HEK293 (cell line): Measurements from ENCODE around the gene MXI1.

Source experiments
- CTCF ChIA-PET: fragments of 350-600 bp; formaldehyde crosslinking; extraction: SDS; loops from one replicate; lab custom pipeline; 2021; ENCODE audit warnings: antibody characterized with exemption; lab: Yijun Ruan, JAX
- POLR2A ChIA-PET: fragments of 300-600 bp; formaldehyde crosslinking; extraction: SDS; loops from one replicate; lab custom pipeline; 2020; ENCODE audit warnings: antibody characterized with exemption, inconsistent platforms; lab: Yijun Ruan, JAX
- H3K27ac ChIP-seq: fragments of 200-500 bp; sonication (Bioruptor generic); 2 replicates; pipeline ENCODE4 v1.5.1; 2014; ENCODE audit warnings: low read depth, low read length, control low read depth, inconsistent platforms; ENCODE audit errors: extremely low read depth
- H3K36me3 ChIP-seq, 2 experiments: fragments of 200-500 bp in 1 of 2; sonication (Bioruptor generic) in 1 of 2; 1 replicate in 1 of 2; 2 replicates in 1 of 2; pipeline ENCODE4 v1.5.1; 2014 to 2017; ENCODE audit warnings: inconsistent platforms in 2 of 2, low read length in 2 of 2; ENCODE audit not compliant: control insufficient read depth in 2 of 2, insufficient read depth in 1 of 2
- H3K4me1 ChIP-seq: fragments of 200-500 bp; sonication (Bioruptor generic); 2 replicates; pipeline ENCODE4 v1.5.1; 2014; ENCODE audit warnings: mild to moderate bottlenecking, low read length, inconsistent platforms; ENCODE audit not compliant: control insufficient read depth, insufficient read depth
- H3K4me3 ChIP-seq: 2 replicates; pipeline ENCODE4 v1.5.1; 2011; ENCODE audit warnings: low read depth, mild to moderate bottlenecking, control low read depth, low read length, moderate library complexity
- H3K9me3 ChIP-seq: fragments of 200-500 bp; sonication (Bioruptor generic); 2 replicates; pipeline ENCODE4 v1.5.1; 2014; ENCODE audit warnings: low read depth, low read length, inconsistent platforms; ENCODE audit not compliant: control insufficient read depth, insufficient read depth
- IKZF3 ChIP-seq: fragments of 450-650 bp; IDR thresholded peaks from 2 replicates; pipeline ENCODE4 v1.5.0; 2018; ENCODE audit warnings: missing biosample characterization, mild to moderate bottlenecking, missing genetic modification characterization, moderate library complexity
- PATZ1 ChIP-seq: fragments of 450-650 bp; formaldehyde crosslinking; IDR thresholded peaks from 2 replicates; pipeline ENCODE4 v1.5.1; 2016; ENCODE audit warnings: missing biosample characterization, missing genetic modification characterization
- SP7 ChIP-seq: fragments of 450-650 bp; formaldehyde crosslinking; IDR thresholded peaks from 2 replicates; pipeline ENCODE4 v1.5.1; 2016; ENCODE audit warnings: missing biosample characterization, missing genetic modification characterization
- YY1 ChIP-seq: fragments of 450-650 bp; formaldehyde crosslinking; IDR thresholded peaks from 2 replicates; pipeline ENCODE4 v1.5.1; 2018; ENCODE audit warnings: missing biosample characterization, missing genetic modification characterization
- ZBTB21 ChIP-seq: fragments of 450-650 bp; formaldehyde crosslinking; IDR thresholded peaks from 2 replicates; pipeline ENCODE4 v1.5.1; 2017; ENCODE audit warnings: missing biosample characterization, missing genetic modification characterization
- ZFHX2 ChIP-seq: fragments of 450-650 bp; formaldehyde crosslinking; conservative IDR thresholded peaks from 2 replicates; pipeline ENCODE4 v1.5.1; 2016; ENCODE audit warnings: missing biosample characterization, missing genetic modification characterization
- ZFP3 ChIP-seq: fragments of 450-650 bp; formaldehyde crosslinking; IDR thresholded peaks from 2 replicates; pipeline ENCODE4 v1.5.1; 2016; ENCODE audit warnings: low read depth, missing biosample characterization, missing genetic modification characterization
- ZNF175 ChIP-seq: fragments of 450-650 bp; formaldehyde crosslinking; IDR thresholded peaks from 2 replicates; pipeline ENCODE4 v1.5.1; 2016; ENCODE audit warnings: missing biosample characterization, missing genetic modification characterization
- ZNF362 ChIP-seq: fragments of 450-650 bp; formaldehyde crosslinking; IDR thresholded peaks from 2 replicates; pipeline ENCODE4 v1.5.1; 2016; ENCODE audit warnings: missing biosample characterization, missing genetic modification characterization
- ZNF596 ChIP-seq: fragments of 450-650 bp; IDR thresholded peaks from 2 replicates; pipeline ENCODE4 v1.5.0; 2018; ENCODE audit warnings: missing biosample characterization, mild to moderate bottlenecking, missing genetic modification characterization, moderate library complexity
- ZNF654 ChIP-seq: fragments of 450-650 bp; formaldehyde crosslinking; IDR thresholded peaks from 2 replicates; pipeline ENCODE4 v1.5.1; 2016; ENCODE audit warnings: low read depth, missing biosample characterization, missing genetic modification characterization
- ZNF660 ChIP-seq: fragments of 450-650 bp; IDR thresholded peaks from 2 replicates; pipeline ENCODE4 v1.5.1; 2018; ENCODE audit warnings: missing biosample characterization, mild to moderate bottlenecking, missing genetic modification characterization
- ZSCAN30 ChIP-seq: fragments of 450-650 bp; IDR thresholded peaks from 2 replicates; pipeline ENCODE4 v1.5.1; 2018; ENCODE audit warnings: missing biosample characterization, mild to moderate bottlenecking, missing genetic modification characterization, moderate library complexity
- TF ChIP-seq, protein P1 (sequence below): IDR thresholded peaks from 2 replicates; pipeline ENCODE4 v1.6.1; 2011; ENCODE audit warnings: mild to moderate bottlenecking, low read depth, low read length, borderline replicate concordance
- TF ChIP-seq, protein P2 (sequence below): fragments of 450-650 bp; formaldehyde crosslinking; IDR thresholded peaks from 2 replicates; pipeline ENCODE4 v1.5.1; 2016; ENCODE audit warnings: missing biosample characterization, missing genetic modification characterization
- TF ChIP-seq, protein P3 (sequence below): fragments of 450-650 bp; formaldehyde crosslinking; IDR thresholded peaks from 2 replicates; pipeline ENCODE4 v1.5.1; 2016; ENCODE audit warnings: missing biosample characterization, missing genetic modification characterization

Gene MXI1

GRCh38 chr10:110310741-110311140 is 103.3 kb downstream of the MXI1 start (continued):
- TF ChIP-seq ZNF596 = no peak
- TF ChIP-seq, protein P1, sequence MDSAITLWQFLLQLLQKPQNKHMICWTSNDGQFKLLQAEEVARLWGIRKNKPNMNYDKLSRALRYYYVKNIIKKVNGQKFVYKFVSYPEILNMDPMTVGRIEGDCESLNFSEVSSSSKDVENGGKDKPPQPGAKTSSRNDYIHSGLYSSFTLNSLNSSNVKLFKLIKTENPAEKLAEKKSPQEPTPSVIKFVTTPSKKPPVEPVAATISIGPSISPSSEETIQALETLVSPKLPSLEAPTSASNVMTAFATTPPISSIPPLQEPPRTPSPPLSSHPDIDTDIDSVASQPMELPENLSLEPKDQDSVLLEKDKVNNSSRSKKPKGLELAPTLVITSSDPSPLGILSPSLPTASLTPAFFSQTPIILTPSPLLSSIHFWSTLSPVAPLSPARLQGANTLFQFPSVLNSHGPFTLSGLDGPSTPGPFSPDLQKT = no peak
- TF ChIP-seq ZBTB21 (tag by site-specific recombination) = no peak
- TF ChIP-seq, all 188 proteins: peak for 0

GRCh38 chr10:110311357-110311949 is 104.0 kb downstream of the MXI1 start:
- H3K27ac ChIP-seq = no peak overlapping the region
- TF ChIP-seq SP7 (tag by site-specific recombination) (peak; percentile 29; the same call in 1 of the 2 replicates), ZNF654 (tag by site-specific recombination) (peak; percentile 98), ZFHX2 (tag by site-specific recombination) (0 out of 2 replicates have a peak, but pooled peaks have one; percentile 30), YY1 (tag by site-specific recombination) (0 out of 2 replicates have a peak, but pooled peaks have one; percentile 19), ZFP3 (tag by site-specific recombination) (no peak), IKZF3 (tag by site-specific recombination) (peak; percentile 35; the same call in 1 of the 2 replicates), ZNF362 (peak; percentile 22; the same call in 1 of the 2 replicates), ZNF175 (tag by site-specific recombination) (no peak), PATZ1 (tag by site-specific recombination) (peak; percentile 37; the same call in 1 of the 2 replicates), ZNF660 (tag by site-specific recombination) (0 out of 2 replicates have a peak, but pooled peaks have one; percentile 26), ZSCAN30 (tag by site-specific recombination) (peak; percentile 71; the same call in 1 of the 2 replicates)
- TF ChIP-seq, protein P2, sequence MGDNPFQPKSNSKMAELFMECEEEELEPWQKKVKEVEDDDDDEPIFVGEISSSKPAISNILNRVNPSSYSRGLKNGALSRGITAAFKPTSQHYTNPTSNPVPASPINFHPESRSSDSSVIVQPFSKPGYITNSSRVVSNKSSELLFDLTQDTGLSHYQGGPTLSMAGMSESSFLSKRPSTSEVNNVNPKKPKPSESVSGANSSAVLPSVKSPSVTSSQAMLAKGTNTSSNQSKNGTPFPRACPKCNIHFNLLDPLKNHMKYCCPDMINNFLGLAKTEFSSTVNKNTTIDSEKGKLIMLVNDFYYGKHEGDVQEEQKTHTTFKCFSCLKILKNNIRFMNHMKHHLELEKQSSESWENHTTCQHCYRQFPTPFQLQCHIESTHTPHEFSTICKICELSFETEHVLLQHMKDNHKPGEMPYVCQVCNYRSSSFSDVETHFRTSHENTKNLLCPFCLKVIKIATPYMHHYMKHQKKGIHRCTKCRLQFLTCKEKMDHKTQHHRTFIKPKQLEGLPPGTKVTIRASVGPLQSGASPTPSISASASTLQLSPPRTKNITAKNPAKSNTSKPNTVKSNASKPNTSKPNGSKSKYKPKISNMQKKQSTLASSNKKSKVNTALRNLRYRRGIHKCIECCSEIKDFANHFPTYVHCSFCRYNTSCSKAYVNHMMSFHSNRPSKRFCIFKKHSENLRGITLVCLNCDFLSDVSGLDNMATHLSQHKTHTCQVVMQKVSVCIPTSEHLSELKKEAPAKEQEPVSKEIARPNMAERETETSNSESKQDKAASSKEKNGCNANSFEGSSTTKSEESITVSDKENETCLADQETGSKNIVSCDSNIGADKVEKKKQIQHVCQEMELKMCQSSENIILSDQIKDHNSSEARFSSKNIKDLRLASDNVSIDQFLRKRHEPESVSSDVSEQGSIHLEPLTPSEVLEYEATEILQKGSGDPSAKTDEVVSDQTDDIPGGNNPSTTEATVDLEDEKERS (tag by site-specific recombination) = no peak
- TF ChIP-seq, protein P3, sequence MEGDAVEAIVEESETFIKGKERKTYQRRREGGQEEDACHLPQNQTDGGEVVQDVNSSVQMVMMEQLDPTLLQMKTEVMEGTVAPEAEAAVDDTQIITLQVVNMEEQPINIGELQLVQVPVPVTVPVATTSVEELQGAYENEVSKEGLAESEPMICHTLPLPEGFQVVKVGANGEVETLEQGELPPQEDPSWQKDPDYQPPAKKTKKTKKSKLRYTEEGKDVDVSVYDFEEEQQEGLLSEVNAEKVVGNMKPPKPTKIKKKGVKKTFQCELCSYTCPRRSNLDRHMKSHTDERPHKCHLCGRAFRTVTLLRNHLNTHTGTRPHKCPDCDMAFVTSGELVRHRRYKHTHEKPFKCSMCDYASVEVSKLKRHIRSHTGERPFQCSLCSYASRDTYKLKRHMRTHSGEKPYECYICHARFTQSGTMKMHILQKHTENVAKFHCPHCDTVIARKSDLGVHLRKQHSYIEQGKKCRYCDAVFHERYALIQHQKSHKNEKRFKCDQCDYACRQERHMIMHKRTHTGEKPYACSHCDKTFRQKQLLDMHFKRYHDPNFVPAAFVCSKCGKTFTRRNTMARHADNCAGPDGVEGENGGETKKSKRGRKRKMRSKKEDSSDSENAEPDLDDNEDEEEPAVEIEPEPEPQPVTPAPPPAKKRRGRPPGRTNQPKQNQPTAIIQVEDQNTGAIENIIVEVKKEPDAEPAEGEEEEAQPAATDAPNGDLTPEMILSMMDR = peak; percentile 57; the same call in 1 of the 2 replicates
- TF ChIP-seq, all 188 proteins: peak for 10
- H3K36me3 ChIP-seq = no peaks in the 10 kb centered on the region
- no peaks in the 10 kb centered on the region for H3K9me3 ChIP-seq
- POLR2A ChIA-PET = no interaction called here
- CTCF ChIA-PET = interaction anchor here (1.0 to 3.4 kb wide), 8 partner anchors 233 to 297 kb away, joined by 3 to 19 read pairs (median 6); partner anchors contain the start of gene SMC3
- H3K4me3 ChIP-seq = no peak overlapping the region
- no peaks in the 10 kb centered on the region for H3K4me1 ChIP-seq
